Panc1 (cell line): ENCODE measurements around the gene GABRR2. TPM values are rescaled to one million over a fixed set of nuclear protein-coding genes. Genes with fewer than 3 reads are reported as not detected.

ENCODE experiments used
- ATAC-seq: fragments of 200-7000 bp; cut with Tn5 transposase; 2 replicates; pipeline ENCODE4 v1.9.1; 2020; ENCODE audit warnings: mild to moderate bottlenecking, moderate library complexity
- BruUV-seq: library from RNA; stranded (reverse); fragments of 400-500 nt; replicated peaks from 2 replicates; lab custom pipeline; 2021; lab: Mats Ljungman, UMichigan
- CTCF ChIA-PET: fragments of 300-600 bp; sonication (Branson Sonifier 250); formaldehyde crosslinking; loops from one replicate; lab custom pipeline; 2022; ENCODE audit warnings: antibody characterized with exemption; lab: Charles Lee
- POLR2A ChIA-PET: fragments of 300-600 bp; sonication (Branson Sonifier 250); formaldehyde crosslinking; loops from one replicate; lab custom pipeline; 2022; ENCODE audit warnings: antibody characterized with exemption; lab: Charles Lee
- DNase-seq: peaks from one replicate; pipeline ENCODE4 v3.0.0-alpha.2; 2010; ENCODE audit warnings: low read depth, low spot score
- H3K27ac ChIP-seq: 2 replicates; pipeline ENCODE4 v1.5.1; 2011; ENCODE audit warnings: mild to moderate bottlenecking, low read length, inconsistent platforms
- H3K27me3 ChIP-seq: fragments of 200-500 bp; sonication (Bioruptor generic); 2 replicates; pipeline ENCODE4 v1.6.0; 2014; ENCODE audit warnings: low read length, inconsistent platforms; ENCODE audit not compliant: control insufficient read depth, insufficient read depth
- H3K36me3 ChIP-seq: fragments of 200-500 bp; sonication (Bioruptor generic); 2 replicates; pipeline ENCODE4 v1.5.1; 2014; ENCODE audit warnings: inconsistent platforms, mild to moderate bottlenecking, low read length, moderate library complexity; ENCODE audit not compliant: control insufficient read depth, insufficient read depth
- H3K4me1 ChIP-seq: 2 replicates; pipeline ENCODE4 v1.5.1; 2011; ENCODE audit warnings: inconsistent platforms, mild to moderate bottlenecking, low read length, moderate library complexity; ENCODE audit not compliant: control insufficient read depth, insufficient read depth
- H3K4me3 ChIP-seq, 2 experiments: 2 replicates each; pipeline ENCODE4 v1.5.1; 2011 to 2012; ENCODE audit warnings: low read depth in 2 of 2, low read length in 2 of 2, mild to moderate bottlenecking in 2 of 2, inconsistent platforms in 1 of 2, moderate library complexity in 1 of 2
- H3K9me3 ChIP-seq: fragments of 200-500 bp; sonication (Bioruptor generic); 2 replicates; pipeline ENCODE4 v1.5.1; 2014; ENCODE audit warnings: low read depth, mild to moderate bottlenecking, inconsistent platforms, low read length, moderate library complexity; ENCODE audit not compliant: control insufficient read depth, insufficient read depth
- CTCF ChIP-seq: fragments of 450-650 bp; IDR thresholded peaks from 2 replicates; pipeline ENCODE4 v1.5.1; 2017; ENCODE audit warnings: mild to moderate bottlenecking
- POLR2AphosphoS5 ChIP-seq: IDR thresholded peaks from 2 replicates; pipeline ENCODE4 v1.6.1; 2012; ENCODE audit warnings: mild to moderate bottlenecking, low read depth, low read length, moderate library complexity
- SIN3A ChIP-seq: IDR thresholded peaks from 2 replicates; pipeline ENCODE4 v1.6.1; 2012; ENCODE audit warnings: low read depth, mild to moderate bottlenecking, low read length, moderate library complexity, borderline replicate concordance; ENCODE audit not compliant: insufficient read depth
- TCF7L2 ChIP-seq: IDR thresholded peaks from 2 replicates; pipeline ENCODE4 v1.6.1; 2011; ENCODE audit warnings: mild to moderate bottlenecking, low read depth, low read length, inconsistent platforms
- in situ Hi-C: cut with HindIII; loops from 2 replicates; pipeline ENCODE4 v1.10.0; 2016; ENCODE audit warnings: low sequenced_read_pairs, low pct_unique_long_range_greater_than_20kb
- intact Hi-C: fragments of 100-400 bp; cut with micrococcal nuclease; formaldehyde crosslinking; loops from one replicate; pipeline ENCODE4 v1.10.0; 2022; ENCODE audit not compliant: unreplicated experiment
- total RNA-seq: library from RNA; stranded (reverse); gene quantifications from one replicate; pipeline ENCODE4 v1.2.1, GENCODE V29; 2021; ENCODE audit not compliant: unreplicated experiment
- TF ChIP-seq, protein P1 (sequence below), 2 experiments: IDR thresholded peaks; 2 replicates each; pipeline ENCODE4 v1.6.1; 2011 to 2012; ENCODE audit warnings: low read depth in 2 of 2, control low read depth in 1 of 2, low read length in 1 of 2, mild to moderate bottlenecking in 1 of 2, moderate library complexity in 1 of 2; ENCODE audit not compliant: insufficient read depth in 1 of 2

GABRR2 gene
- total RNA-seq, 1 experiment from 2014 or later = 0.18 TPM

- in situ Hi-C loops = no loop called here
- H3K4me3 ChIP-seq = no peak overlapping the region
- intact Hi-C loops = no loop called here
- no peaks in the 10 kb centered on the region for H3K4me1 ChIP-seq
- DNase-seq = no peak
- ChIA-PET POLR2A (no interaction called here), CTCF (no interaction called here)
- TF ChIP-seq TCF7L2 = no peak
- TF ChIP-seq, protein P1, sequence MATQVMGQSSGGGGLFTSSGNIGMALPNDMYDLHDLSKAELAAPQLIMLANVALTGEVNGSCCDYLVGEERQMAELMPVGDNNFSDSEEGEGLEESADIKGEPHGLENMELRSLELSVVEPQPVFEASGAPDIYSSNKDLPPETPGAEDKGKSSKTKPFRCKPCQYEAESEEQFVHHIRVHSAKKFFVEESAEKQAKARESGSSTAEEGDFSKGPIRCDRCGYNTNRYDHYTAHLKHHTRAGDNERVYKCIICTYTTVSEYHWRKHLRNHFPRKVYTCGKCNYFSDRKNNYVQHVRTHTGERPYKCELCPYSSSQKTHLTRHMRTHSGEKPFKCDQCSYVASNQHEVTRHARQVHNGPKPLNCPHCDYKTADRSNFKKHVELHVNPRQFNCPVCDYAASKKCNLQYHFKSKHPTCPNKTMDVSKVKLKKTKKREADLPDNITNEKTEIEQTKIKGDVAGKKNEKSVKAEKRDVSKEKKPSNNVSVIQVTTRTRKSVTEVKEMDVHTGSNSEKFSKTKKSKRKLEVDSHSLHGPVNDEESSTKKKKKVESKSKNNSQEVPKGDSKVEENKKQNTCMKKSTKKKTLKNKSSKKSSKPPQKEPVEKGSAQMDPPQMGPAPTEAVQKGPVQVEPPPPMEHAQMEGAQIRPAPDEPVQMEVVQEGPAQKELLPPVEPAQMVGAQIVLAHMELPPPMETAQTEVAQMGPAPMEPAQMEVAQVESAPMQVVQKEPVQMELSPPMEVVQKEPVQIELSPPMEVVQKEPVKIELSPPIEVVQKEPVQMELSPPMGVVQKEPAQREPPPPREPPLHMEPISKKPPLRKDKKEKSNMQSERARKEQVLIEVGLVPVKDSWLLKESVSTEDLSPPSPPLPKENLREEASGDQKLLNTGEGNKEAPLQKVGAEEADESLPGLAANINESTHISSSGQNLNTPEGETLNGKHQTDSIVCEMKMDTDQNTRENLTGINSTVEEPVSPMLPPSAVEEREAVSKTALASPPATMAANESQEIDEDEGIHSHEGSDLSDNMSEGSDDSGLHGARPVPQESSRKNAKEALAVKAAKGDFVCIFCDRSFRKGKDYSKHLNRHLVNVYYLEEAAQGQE (IDR thresholded peaks at IDR 0.05; ENCODE audit: insufficient read depth in 1 of 2, low read depth in 2 of 2, low read length in 1 of 2) = no peak
- BruUV-seq = no TSS peak
- H3K36me3 ChIP-seq = no peaks in the 10 kb centered on the region
- no peaks in the 10 kb centered on the region for H3K9me3 ChIP-seq
- H3K27me3 ChIP-seq = peaks cover 21% of the 10 kb centered on the region
- no peak for ATAC-seq
- no peak overlapping the region for H3K27ac ChIP-seq
These were observed 98.7 kb downstream of the GABRR2 start for GRCh38 chr6:89216411-89216810.

- Histone ChIP-seq H3K36me3 (no peaks in the 10 kb centered on the region), H3K9me3 (no peaks in the 10 kb centered on the region), H3K27ac (no peak overlapping the region), H3K4me1 (no peaks in the 10 kb centered on the region), H3K4me3 (no peak overlapping the region), H3K27me3 (peaks cover 21% of the 10 kb centered on the region)
- BruUV-seq = no TSS peak
- CTCF ChIA-PET = no interaction called here
- in situ Hi-C loops (no loop called here), intact Hi-C loops (no loop called here)
- POLR2A ChIA-PET = no interaction called here
- ATAC-seq (no peak), DNase-seq (no peak)
- TF ChIP-seq POLR2AphosphoS5 (no peak), TCF7L2 (no peak), SIN3A (no peak), CTCF (no peak)
- TF ChIP-seq, protein P1 (IDR thresholded peaks at IDR 0.05; ENCODE audit: insufficient read depth in 1 of 2, low read depth in 2 of 2, low read length in 1 of 2) = no peak
These were observed 99.7 kb downstream of the GABRR2 start for GRCh38 chr6:89215391-89215790.
